B cell (primary cell): Measurements from ENCODE around the gene KIFBP. TPM values are rescaled to one million over a fixed set of nuclear protein-coding genes. Genes with fewer than 3 reads are reported as not detected.

ENCODE experiments used
- ATAC-seq: fragments of 200-7000 bp; cut with Tn5 transposase; one replicate; pipeline ENCODE4 v1.10.0; 2021; ENCODE audit warnings: low read depth, mild to moderate bottlenecking, moderate number of reproducible peaks, moderate library complexity
- CTCF ChIA-PET: fragments of 350-600 bp; sonication (Branson Sonifier 250); formaldehyde crosslinking; loops from one replicate; lab custom pipeline; 2021; ENCODE audit warnings: antibody characterized with exemption, inconsistent platforms; lab: Charles Lee
- POLR2A ChIA-PET: fragments of 350-600 bp; sonication (Branson Sonifier 250); formaldehyde crosslinking; loops from one replicate; lab custom pipeline; 2021; ENCODE audit warnings: antibody characterized with exemption; lab: Charles Lee
- DNase-seq: peaks from one replicate; pipeline ENCODE4 v3.0.0; 2013
- H2AFZ ChIP-seq: 2 replicates; pipeline ENCODE4 v1.6.1; 2012; ENCODE audit warnings: mild to moderate bottlenecking, low read depth, low read length; ENCODE audit not compliant: insufficient read depth, poor library complexity, severe bottlenecking
- H3K27ac ChIP-seq, 2 donors: 1 replicate in 1 of 2; 2 replicates in 1 of 2; pipeline ENCODE4 v1.5.1; 2012 to 2013; ENCODE audit warnings: low read length in 2 of 2, mild to moderate bottlenecking in 2 of 2, moderate library complexity in 1 of 2
- H3K27me3 ChIP-seq, 4 experiments: fragments of 200-600 bp in 1 of 4; sonication (generic) in 1 of 4; replicated peaks in 1 of 4; 1 replicate in 2 of 4; 2 replicates in 2 of 4; pipeline versions ENCODE4 v1.6.1 to v1.7.0; 2013 to 2016; ENCODE audit warnings: low read length in 3 of 4, mild to moderate bottlenecking in 2 of 4, mixed read lengths in 1 of 4, moderate library complexity in 1 of 4; ENCODE audit not compliant: insufficient read depth in 4 of 4, control insufficient read depth in 3 of 4; ENCODE audit errors: control extremely low read depth in 1 of 4
- H3K36me3 ChIP-seq, 2 experiments: replicated peaks in 1 of 2; 1 replicate in 1 of 2; 2 replicates in 1 of 2; pipeline versions ENCODE4 v1.6.1 to v1.7.1; 2013; ENCODE audit warnings: low read length in 1 of 2; ENCODE audit not compliant: insufficient read depth in 2 of 2, control insufficient read depth in 1 of 2; ENCODE audit errors: control extremely low read depth in 1 of 2, extremely low read depth in 1 of 2
- H3K4me1 ChIP-seq, 2 donors: fragments of 200-600 bp in 1 of 2; sonication (generic) in 1 of 2; 1 replicate in 1 of 2; 2 replicates in 1 of 2; pipeline versions ENCODE4 v1.5.1 to v1.6.1; 2013 to 2017; ENCODE audit warnings: low read length in 2 of 2; ENCODE audit not compliant: control insufficient read depth in 2 of 2, insufficient read depth in 2 of 2
- H3K4me2 ChIP-seq: replicated peaks from 2 replicates; pipeline ENCODE3; 2012; ENCODE audit warnings: mild to moderate bottlenecking, low read depth, low read length; ENCODE audit not compliant: poor library complexity, severe bottlenecking
- H3K4me3 ChIP-seq, 5 experiments: fragments of 200-600 bp in 1 of 5; sonication (generic) in 1 of 5; 1 replicate in 3 of 5; 2 replicates in 2 of 5; pipeline versions ENCODE4 v1.5.1 to v1.7.0; 2011 to 2016; ENCODE audit warnings: low read length in 4 of 5, mild to moderate bottlenecking in 4 of 5, low read depth in 2 of 5, control low read depth in 1 of 5, moderate library complexity in 1 of 5; ENCODE audit not compliant: insufficient read depth in 1 of 5; ENCODE audit errors: control extremely low read depth in 1 of 5, extremely low read depth in 1 of 5
- H3K79me2 ChIP-seq: fragments of 200-600 bp; sonication (generic); one replicate; pipeline ENCODE4 v1.6.0; 2016; ENCODE audit warnings: low read length; ENCODE audit not compliant: control insufficient read depth, insufficient read depth
- H3K9ac ChIP-seq: fragments of 200-600 bp; sonication (generic); 2 replicates; pipeline ENCODE4 v1.6.1; 2017; ENCODE audit warnings: mild to moderate bottlenecking, low read length, moderate library complexity
- H3K9me3 ChIP-seq, 3 donors: one replicate each; pipeline versions ENCODE4 v1.6.1 to v1.7.1; 2013; ENCODE audit warnings: low read length in 2 of 3; ENCODE audit not compliant: control insufficient read depth in 2 of 3, insufficient read depth in 1 of 3; ENCODE audit errors: control extremely low read depth in 1 of 3
- H4K20me1 ChIP-seq: 2 replicates; pipeline ENCODE4 v1.6.0; 2012; ENCODE audit warnings: mild to moderate bottlenecking, low read length; ENCODE audit not compliant: insufficient read depth, control insufficient read depth, poor library complexity, severe bottlenecking
- H3K27ac Mint-ChIP-seq: one replicate; pipeline ENCODE4 v1.8.0; 2021; ENCODE audit warnings: mixed read lengths
- H3K27me3 Mint-ChIP-seq: one replicate; pipeline ENCODE4 v1.8.0; 2021; ENCODE audit warnings: mixed read lengths
- H3K4me1 Mint-ChIP-seq: one replicate; pipeline ENCODE4 v1.8.0; 2021; ENCODE audit warnings: mixed read lengths
- H3K4me3 Mint-ChIP-seq: one replicate; pipeline ENCODE4 v1.8.0; 2021; ENCODE audit warnings: mixed read lengths
- H3K9me3 Mint-ChIP-seq: one replicate; pipeline ENCODE4 v1.8.0; 2022; ENCODE audit warnings: mixed read lengths; ENCODE audit not compliant: insufficient read depth
- EZH2 ChIP-seq: IDR thresholded peaks from 2 replicates; pipeline ENCODE4 v1.6.1; 2012; ENCODE audit warnings: borderline replicate concordance, low read depth, mild to moderate bottlenecking, moderate library complexity, low read length; ENCODE audit not compliant: insufficient read depth, poor library complexity, severe bottlenecking
- WGBS: methylation state at CpG from one replicate; pipeline ENCODE4 v1.1.5; 2013; ENCODE audit warnings: missing lambda C conversion rate; ENCODE audit not compliant: insufficient coverage; 5-methylcytosine and 5-hydroxymethylcytosine counted together
- intact Hi-C: fragments of 100-400 bp; cut with micrococcal nuclease; formaldehyde crosslinking; loops from one replicate; pipeline ENCODE4 v1.10.0; 2022
- polyA plus RNA-seq: library from polyadenylated mRNA; depleted of rRNA; stranded (reverse); fragments of >200 nt; gene quantifications from 2 replicates; pipeline ENCODE4 v1.2.3, GENCODE V29; 2012
- total RNA-seq, 2 donors: library from RNA; stranded (reverse); fragments of 120-200 nt in 1 of 2; gene quantifications; 1 replicate in 1 of 2; 2 replicates in 1 of 2; pipeline versions ENCODE4 v1.2.3 to v1.2.4, GENCODE V29; 2013 to 2022
- TF ChIP-seq, protein P1 (sequence below): fragments of 200-600 bp; IDR thresholded peaks from one replicate; pipeline ENCODE4 v1.8.0; 2022; ENCODE audit warnings: antibody characterized with exemption, mild to moderate bottlenecking

Gene KIFBP
- total and polyA plus RNA-seq, 2 donors (not counting 1 experiment from before 2014, with no cell fraction given) = 5.2 to 13.5 TPM

DNA sequence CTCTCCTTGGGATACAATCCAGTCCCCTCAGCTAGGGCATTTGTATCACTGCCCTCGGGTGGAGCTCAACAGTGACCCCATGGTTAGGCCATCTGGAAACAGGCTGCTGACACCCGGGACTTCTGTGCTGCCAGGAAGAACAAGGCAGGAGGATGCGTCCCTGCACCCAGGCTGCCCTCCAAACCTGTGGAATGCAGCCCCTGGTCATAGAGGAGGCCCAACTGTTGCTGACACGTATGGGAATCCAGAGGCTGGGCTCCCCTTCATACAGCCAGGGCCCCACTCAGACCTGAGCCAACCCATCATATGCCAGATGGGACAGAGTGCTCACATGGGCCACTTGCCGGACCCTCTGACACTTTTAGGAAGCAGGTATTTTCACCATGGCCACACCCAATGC lies 53.8 kb downstream of the KIFBP start:
- no peak overlapping the region for H3K27ac ChIP-seq
- no peak overlapping the region for H3K4me2 ChIP-seq
- H3K36me3 ChIP-seq = no peaks in the 10 kb centered on the region
- no peak overlapping the region for H3K9ac ChIP-seq
- ATAC-seq = no peak
- CTCF ChIA-PET = no interaction called here
- no peak overlapping the region for H3K4me3 ChIP-seq
- peaks cover 20% of the 10 kb centered on the region for H3K4me1 Mint-ChIP-seq
- H3K9me3 Mint-ChIP-seq = no peaks in the 10 kb centered on the region
- no peak overlapping the region for H3K27ac Mint-ChIP-seq
- WGBS = 98% methylated on average over 5 of the region's 5 CpGs
- no peaks in the 10 kb centered on the region for H3K9me3 ChIP-seq
- no peaks in the 10 kb centered on the region for H3K79me2 ChIP-seq
- H2AFZ ChIP-seq = no peak overlapping the region
- no peak for TF ChIP-seq EZH2
- TF ChIP-seq, protein P1, sequence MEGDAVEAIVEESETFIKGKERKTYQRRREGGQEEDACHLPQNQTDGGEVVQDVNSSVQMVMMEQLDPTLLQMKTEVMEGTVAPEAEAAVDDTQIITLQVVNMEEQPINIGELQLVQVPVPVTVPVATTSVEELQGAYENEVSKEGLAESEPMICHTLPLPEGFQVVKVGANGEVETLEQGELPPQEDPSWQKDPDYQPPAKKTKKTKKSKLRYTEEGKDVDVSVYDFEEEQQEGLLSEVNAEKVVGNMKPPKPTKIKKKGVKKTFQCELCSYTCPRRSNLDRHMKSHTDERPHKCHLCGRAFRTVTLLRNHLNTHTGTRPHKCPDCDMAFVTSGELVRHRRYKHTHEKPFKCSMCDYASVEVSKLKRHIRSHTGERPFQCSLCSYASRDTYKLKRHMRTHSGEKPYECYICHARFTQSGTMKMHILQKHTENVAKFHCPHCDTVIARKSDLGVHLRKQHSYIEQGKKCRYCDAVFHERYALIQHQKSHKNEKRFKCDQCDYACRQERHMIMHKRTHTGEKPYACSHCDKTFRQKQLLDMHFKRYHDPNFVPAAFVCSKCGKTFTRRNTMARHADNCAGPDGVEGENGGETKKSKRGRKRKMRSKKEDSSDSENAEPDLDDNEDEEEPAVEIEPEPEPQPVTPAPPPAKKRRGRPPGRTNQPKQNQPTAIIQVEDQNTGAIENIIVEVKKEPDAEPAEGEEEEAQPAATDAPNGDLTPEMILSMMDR = no peak
- POLR2A ChIA-PET = no interaction called here
- H3K4me1 ChIP-seq = peaks cover 12 to 25% of the 10 kb centered on the region in 2 donors
- H3K27me3 Mint-ChIP-seq = no peaks in the 10 kb centered on the region
- intact Hi-C loops = no loop called here
- no peak for DNase-seq
- no peaks in the 10 kb centered on the region for H3K27me3 ChIP-seq
- H3K4me3 Mint-ChIP-seq = no peak overlapping the region
- no peaks in the 10 kb centered on the region for H4K20me1 ChIP-seq

DNA sequence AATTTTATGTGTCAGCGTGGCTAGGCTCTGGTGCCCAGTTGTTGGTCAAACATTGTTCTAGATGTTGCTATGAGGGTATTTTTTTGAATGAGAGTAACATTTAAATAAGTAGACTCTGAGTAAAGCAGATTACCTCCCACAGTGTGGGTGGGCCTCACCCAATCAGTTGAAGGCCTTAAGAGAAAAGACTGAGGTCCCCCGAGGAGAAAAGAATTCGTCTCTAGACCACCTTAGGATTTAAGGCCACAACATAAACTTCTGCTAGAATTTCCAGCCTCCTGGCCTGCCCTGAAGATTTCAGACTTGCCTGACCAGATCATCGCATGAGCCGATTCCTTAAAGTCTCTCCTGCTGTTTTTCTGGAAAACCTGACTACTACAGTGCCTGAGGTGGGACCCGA lies 54.2 kb downstream of the KIFBP start:
- TF ChIP-seq, protein P1 = no peak
- no peak for TF ChIP-seq EZH2
- CTCF ChIA-PET = no interaction called here
- no peak for ATAC-seq
- POLR2A ChIA-PET = no interaction called here
- Mint-ChIP-seq H3K4me1 (peaks cover 20% of the 10 kb centered on the region), H3K9me3 (no peaks in the 10 kb centered on the region), H3K27me3 (no peaks in the 10 kb centered on the region), H3K27ac (peak overlapping the region; percentile 10), H3K4me3 (no peak overlapping the region)
- Histone ChIP-seq H3K4me3 (no peak overlapping the region), H3K36me3 (no peaks in the 10 kb centered on the region), H3K27ac (no peak overlapping the region), H3K9me3 (no peaks in the 10 kb centered on the region), H3K27me3 (no peaks in the 10 kb centered on the region), H3K79me2 (no peaks in the 10 kb centered on the region), H3K9ac (no peak overlapping the region), H3K4me1 (peaks cover 12 to 25% of the 10 kb centered on the region in 2 donors), H2AFZ (no peak overlapping the region), H4K20me1 (no peaks in the 10 kb centered on the region), H3K4me2 (no peak overlapping the region)
- 99% methylated on average over 6 of the region's 6 CpGs for WGBS
- DNase-seq = no peak
- intact Hi-C loops = no loop called here
